ENCODE results near the gene CDC27.
"Not testable (repeated sequence)": the region's sequence is repeated elsewhere in the genome, so short reads cannot be mapped to it uniquely, and the experiment has no call there.

Gene CDC27

DNA sequence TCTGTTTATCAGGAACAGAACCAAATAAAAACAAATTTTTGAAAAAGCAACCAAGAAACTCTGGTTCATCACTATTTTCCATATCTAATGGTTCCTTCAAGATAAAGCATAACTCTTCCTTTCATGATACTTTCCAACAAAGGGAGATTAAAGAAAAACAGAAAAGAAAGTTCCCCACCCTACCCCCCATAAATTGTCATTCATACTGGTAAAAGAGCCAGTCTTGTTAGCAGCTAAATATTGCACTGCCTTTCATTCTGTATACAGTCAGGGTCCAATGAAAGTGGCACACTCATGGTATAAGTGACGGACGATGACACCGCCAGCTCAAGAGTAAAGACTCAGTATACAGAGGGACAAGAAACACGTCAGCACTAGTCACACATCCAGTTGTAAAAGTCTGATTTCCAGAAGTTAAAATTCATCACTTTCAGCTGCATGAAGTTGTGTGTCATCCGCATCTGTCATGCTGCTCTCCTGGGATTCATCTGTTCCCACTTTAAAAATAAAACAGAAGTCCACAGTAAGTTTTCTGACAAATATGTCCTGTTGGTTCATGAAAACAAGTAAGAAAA, 68.5 kb downstream of the CDC27 start:
- DNase-seq = no peak

DNA sequence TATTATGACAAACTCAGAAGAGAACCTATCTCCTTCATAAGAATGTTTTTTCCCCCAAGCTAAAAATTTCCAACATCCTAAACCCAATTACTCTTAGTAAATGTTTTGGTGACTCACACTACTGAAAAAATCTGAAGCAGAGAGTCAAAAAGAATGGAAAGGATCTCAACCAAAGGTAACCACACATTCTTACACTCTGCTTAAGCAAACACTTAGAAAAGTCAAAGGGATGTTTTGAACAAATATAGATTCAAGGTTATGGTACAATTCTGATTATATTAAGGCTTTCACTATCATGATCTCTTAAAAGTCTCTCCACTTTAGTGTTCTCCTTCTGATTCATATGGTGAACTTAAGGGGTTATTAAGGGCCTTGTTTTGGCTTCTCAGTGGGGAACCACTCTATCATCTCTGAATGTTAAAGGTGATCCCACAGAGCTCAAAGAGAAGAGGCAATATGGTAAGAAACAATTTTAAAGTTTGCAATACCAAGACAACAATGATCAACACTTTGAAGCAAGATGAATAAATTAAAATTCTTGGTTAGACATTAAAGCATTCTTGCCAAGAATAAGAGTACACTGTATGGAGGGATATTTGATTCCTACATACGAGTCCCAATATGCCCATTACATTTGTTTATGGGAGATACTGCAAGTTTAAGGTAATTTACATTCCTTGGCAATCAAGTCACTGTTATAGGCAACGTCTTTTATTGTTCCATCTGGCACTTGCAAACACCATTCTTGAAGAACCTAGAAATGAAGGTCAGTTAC, 69.2 kb downstream of the CDC27 start:
- peak in 1 of 2 experiments; percentile 20 for DNase-seq

GRCh38 chr17:47117386-47117785, 71.7 kb downstream of the CDC27 start:
- no peak for DNase-seq

DNA sequence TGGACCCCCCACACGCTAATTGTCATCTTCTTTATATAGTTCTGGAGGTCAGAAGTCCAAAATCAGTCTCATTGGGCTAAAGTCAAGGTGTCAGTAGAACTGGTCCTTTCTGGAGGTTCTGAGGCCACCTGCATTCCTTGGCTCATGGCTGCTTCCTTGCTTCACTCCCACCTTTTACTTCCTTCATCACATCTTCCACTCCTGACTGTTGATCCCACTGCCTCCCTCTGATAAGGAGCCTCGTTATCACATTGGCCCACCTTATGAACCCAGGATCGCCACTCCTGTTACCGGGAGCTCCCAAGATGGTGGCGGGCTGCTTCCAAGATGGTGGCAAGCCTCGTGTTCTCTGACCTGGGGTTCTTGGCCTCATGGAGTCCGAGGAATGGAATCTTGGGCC, 83.0 kb downstream of the CDC27 start:
- no peak for DNase-seq

- not testable (repeated sequence) for DNase-seq
Observed at GRCh38 chr17:47105246-47105645, 83.8 kb downstream of the CDC27 start.

GRCh38 chr17:47102914-47103313, 86.2 kb downstream of the CDC27 start:
- DNase-seq = no peak

DNA sequence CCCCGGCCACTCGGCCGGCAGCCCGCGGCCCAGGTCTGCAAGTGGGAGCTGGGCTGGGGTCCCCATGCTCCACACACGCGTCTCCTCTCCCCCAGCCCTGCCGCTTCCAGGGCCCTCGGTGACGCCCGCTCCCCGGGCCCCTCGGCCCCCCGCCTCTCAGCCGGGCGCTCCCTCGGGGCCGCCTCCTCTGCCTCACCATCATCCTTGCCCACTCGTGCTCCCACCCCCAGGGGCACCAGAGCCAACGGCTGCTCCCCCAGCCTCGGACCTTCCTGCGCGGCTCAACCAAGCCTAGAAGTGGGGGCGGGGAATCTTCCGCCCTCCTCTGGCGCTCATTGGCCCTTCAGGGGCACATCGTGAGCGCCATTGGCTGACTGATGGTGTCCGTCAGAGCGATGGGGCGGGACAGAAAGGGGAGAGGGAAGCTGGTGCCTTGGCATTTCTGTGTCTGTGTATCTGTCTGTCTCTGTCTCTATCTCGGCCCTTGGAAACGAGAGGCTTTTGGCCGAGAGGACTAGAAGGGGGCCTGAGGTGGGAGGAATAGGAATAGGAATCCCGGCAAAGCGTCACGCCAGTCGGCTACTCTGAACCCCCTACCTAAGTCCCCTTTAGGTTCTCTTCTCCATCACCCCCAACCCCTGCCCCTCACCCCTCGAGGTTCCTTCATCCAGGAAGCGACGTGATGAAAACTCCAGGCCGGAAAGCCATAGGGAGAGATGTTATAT, 88.9 kb downstream of the CDC27 start:
- DNase-seq = peak; percentile 59 to 80

GRCh38 chr17:47099451-47099986, 89.6 kb downstream of the CDC27 start:
- DNase-seq = no peak

DNA sequence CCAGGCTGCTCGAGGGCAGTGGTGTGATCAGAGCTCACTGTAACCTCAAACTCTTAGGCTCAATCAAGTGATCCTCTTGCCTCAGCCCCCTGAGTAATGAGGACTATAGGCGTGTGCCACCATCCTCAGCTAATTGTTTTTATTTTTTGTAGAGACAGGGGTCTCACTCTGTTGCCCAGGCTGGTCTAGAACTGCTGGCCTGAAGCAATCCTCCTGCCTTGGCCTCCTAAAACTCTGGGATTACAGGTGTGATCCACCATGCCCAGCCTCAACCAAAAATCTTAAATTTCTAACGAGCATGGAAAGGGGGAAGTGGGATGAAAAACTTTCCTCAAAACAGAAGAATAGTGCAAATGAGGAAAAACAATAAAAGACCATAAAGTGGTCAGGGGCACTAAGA, 92.8 kb downstream of the CDC27 start:
- no peak for DNase-seq

DNA sequence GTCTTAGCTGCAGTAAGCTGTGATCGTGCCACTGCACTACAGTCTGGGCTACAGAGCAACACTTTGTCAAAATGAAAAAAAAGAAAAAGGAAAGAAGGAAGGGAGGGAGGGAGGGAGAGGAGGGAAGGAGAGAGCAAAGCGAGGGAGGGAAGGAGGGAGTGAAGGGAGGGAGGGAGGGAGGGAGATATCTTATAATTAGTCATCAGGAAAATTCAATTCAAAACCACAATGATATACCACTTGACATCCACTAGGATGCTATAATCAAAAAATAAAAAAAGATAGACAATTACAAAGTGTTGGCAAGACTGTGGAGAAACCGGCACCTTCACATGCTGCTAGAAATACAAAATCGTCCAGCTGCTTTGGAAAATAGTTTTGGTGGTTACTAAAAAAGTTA, 93.8 kb downstream of the CDC27 start:
- DNase-seq = no peak

GRCh38 chr17:47087093-47087492, 102.0 kb downstream of the CDC27 start:
- no peak for DNase-seq

DNA sequence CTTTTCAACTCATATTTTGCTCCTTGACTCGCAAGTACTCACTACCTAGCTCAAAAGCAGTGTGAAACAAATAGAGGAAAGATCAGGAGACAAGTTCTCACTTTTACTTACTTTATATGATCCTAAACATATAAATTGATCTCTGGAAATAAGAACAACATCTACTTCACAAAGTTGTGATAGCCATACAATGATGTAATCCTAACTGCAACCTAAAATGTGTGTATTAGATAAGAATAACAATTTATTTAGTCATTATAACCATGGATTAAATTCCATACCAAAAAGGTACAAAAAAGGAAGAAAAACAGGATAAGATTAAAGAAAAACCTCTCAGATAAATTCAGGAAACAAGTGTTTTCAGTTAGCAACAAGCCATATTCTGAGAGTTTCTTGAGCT, 103.4 kb downstream of the CDC27 start:
- DNase-seq = no peak

- DNase-seq = no peak
Observed at GRCh38 chr17:47078801-47079200, 110.3 kb downstream of the CDC27 start.

GRCh38 chr17:47077576-47077975, 111.5 kb downstream of the CDC27 start:
- DNase-seq = no peak

GRCh38 chr17:47076171-47076570, 112.9 kb downstream of the CDC27 start:
- DNase-seq = no peak

GRCh38 chr17:47074361-47074760, 114.7 kb downstream of the CDC27 start:
- not testable (repeated sequence) for DNase-seq

DNA sequence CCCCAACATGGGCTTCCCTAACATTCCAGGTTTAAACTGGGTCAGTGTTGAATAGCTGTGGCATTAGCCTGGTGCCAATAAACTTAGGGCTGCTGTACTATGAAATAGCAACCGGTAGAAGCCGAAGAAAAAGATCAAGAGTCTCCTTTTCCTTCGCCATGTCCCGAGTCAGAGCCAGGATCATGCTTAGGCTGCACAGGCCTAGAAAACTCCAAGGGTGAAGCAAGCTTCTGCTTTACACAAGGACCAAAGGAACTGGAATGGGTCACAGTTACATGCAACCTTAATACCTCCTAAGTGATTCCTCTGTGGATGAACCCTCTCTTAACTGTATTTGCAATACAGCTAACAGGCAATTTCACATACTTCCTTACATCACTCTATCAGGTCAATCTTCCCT, 115.5 kb downstream of the CDC27 start:
- DNase-seq = not testable (repeated sequence)

DNA sequence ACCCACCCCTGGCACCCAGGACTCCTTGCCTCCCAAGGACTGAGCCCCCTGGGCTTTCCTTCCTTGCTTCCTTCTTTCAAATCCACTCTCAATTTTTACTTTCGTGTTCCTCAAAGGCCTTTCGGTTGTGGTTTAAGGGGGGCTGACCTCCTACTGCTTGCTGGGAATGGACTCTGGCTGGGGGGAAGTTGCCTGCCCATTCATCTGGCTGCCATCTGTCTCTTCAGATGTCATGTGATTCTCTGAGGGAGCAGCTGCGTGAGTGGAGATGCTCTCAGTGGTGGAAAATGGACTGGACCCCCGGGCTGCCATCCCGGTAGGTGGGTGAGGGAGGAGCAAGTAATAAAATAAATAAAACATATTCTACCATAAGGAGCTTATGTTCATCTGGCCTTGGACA, 116.2 kb downstream of the CDC27 start:
- DNase-seq = no peak

DNA sequence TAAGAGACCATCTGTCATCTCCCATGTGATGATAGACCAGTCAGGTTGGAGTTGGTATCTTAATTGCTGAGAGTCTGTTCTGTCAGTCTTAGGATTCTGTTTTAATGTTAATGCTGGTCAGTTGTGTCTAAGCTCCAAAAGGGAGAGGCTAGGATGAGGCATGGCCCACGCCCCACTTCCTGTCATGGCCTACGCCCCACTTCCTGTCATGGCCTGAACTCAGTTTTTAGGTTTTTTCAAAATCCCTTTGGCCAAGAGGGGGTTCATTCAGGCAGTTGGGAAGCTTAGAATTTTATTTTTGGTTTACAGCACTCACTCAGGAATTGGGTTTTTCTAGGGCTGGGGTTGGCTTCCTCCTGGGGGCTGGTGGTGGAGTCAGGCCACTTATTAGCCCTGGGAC, 117.9 kb downstream of the CDC27 start:
- not testable (repeated sequence) for DNase-seq

- peak in 1 of 2 experiments; percentile 3 for DNase-seq
Observed at GRCh38 chr17:47070266-47070665, 118.8 kb downstream of the CDC27 start.

Data from SW 1271 (cell line).